Measurements from ENCODE around the gene PPIL4.
"Not testable (repeated sequence)": the region's sequence is repeated elsewhere in the genome, so short reads cannot be mapped to it uniquely, and the experiment has no call there.

PPIL4 gene

DNA sequence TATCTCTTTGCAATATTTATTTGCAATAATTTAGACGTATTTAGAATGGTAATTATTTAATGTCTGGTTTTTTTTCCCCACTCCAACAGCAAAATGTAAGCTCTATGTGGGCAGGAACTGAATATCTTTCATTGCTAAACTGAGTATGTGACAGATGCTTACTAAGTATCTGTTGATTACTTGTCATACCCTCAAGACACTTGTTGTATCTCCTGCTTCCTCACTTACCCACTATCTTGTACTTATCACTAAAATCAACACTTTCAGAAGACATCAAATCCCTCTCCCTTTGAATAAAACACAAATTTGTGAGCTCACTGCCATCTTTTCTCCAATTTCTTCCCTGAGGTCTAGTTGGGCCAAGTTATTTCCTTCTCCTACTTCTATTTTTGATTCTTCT is 30.3 kb downstream of the PPIL4 start:
- no peak for DNase-seq (ENCODE audit: low read depth)

GRCh38 chr6:149513915-149514314 is 31.9 kb downstream of the PPIL4 start:
- no peak for DNase-seq (ENCODE audit: low read depth)

GRCh38 chr6:149510793-149511512 is 34.9 kb downstream of the PPIL4 start:
- no peak for DNase-seq (ENCODE audit: low read depth)

DNA sequence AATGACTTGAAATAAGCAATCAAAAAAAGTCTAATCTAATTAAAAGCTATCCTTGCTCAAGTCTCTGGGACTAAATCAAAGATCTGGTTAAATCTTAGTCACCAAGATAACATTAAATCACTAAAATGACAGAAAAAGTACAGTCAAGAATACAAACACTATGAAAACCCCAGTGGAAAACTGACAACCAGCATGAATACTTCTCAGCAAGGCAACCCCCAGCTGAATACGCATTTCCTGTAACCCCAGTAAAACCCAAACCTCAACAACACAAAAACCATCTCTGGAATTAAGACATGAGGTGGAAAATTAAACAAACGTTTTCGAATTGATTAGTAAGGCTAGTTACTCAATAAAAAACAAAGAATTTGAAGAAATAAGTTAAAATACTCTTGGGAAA is 37.4 kb downstream of the PPIL4 start:
- DNase-seq (ENCODE audit: low read depth) = no peak

GRCh38 chr6:149503872-149504271 is 42.0 kb downstream of the PPIL4 start:
- DNase-seq (ENCODE audit: low read depth) = no peak

- no peak for DNase-seq (ENCODE audit: low read depth)
Measured at GRCh38 chr6:149503276-149503675, 42.6 kb downstream of the PPIL4 start.

- DNase-seq (ENCODE audit: low read depth) = no peak
Measured at GRCh38 chr6:149501768-149502167, 44.1 kb downstream of the PPIL4 start.

DNA sequence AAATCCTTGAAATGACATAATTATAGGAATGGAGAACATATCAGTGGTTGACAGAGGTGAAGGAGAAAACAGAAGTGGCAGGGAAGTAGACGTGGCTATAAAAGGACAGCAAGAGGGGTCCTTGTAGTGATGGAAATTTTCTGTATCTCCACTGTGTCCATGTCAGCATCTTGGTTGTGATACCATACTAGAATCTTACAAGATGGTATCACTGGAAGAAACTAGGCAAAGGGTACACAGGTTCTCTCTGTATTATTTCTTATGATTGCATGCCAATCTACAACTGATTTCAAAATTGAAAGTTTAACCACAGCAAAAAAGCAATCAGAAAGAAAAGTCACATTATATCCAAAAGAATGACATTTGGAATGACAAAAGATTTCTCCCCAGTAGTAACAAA is 44.6 kb downstream of the PPIL4 start:
- DNase-seq (ENCODE audit: low read depth) = no peak

DNA sequence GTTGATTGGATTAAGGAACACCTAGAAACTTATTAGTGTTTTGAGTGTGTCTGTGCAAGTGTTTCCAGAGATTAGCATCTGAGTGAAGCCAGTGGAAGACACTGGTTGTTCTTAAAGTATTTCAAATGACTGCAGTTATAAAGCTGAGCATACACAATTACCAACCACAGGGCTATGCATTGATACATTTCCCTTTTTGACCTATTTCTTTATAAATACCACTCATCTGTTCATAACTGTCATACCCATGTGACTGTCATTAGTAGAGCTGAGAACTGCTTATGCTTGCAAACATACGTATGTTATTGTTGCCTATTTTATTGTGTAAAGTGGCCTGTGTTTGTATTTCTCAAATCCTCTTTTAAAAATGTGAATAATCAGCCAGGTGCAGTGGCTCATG is 45.7 kb downstream of the PPIL4 start:
- DNase-seq (ENCODE audit: low read depth) = no peak

DNA sequence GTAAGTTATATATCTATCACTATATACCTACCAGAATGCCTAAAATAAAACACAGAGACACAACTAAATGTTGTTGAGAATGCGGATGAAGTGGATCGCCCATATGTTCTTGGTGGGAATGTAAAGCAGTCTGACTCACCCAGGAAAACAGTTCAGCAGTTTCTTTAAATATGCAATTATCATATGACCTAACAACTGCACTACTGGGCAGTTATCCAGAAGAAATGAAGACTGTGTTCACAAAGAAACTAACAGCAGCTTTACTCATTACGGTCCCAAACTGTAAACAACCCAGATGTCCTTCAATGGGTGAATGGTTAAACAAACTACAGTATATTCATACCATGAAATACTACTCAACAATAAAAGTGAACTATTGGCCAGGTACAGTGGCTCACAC is 46.8 kb downstream of the PPIL4 start:
- DNase-seq (ENCODE audit: low read depth) = peak; percentile 61

GRCh38 chr6:149497365-149497764 is 48.5 kb downstream of the PPIL4 start:
- no peak for DNase-seq (ENCODE audit: low read depth)

DNA sequence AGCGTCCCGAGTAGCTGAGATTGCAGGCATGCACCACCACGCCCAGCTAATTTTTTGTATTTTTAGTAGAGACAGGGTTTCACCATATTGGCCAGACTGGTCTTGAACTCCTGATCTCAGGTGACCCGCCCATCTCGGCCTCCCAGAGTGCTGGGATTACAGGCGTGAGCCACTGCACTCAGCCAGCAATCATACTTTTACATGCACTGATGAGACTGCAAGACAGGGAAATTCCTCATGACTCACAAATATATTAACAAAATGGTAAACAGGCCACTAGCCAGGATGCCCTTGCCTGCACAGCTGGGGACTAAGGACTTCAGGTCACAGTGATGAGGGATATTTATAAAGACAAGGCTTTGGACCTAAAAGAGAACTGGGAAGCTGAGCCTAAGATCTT is 49.2 kb downstream of the PPIL4 start:
- DNase-seq (ENCODE audit: low read depth) = not testable (repeated sequence)

GRCh38 chr6:149495349-149496016 is 50.4 kb downstream of the PPIL4 start:
- not testable (repeated sequence) for DNase-seq (ENCODE audit: low read depth)

GRCh38 chr6:149494810-149495209 is 51.0 kb downstream of the PPIL4 start:
- DNase-seq (ENCODE audit: low read depth) = not testable (repeated sequence)

DNA sequence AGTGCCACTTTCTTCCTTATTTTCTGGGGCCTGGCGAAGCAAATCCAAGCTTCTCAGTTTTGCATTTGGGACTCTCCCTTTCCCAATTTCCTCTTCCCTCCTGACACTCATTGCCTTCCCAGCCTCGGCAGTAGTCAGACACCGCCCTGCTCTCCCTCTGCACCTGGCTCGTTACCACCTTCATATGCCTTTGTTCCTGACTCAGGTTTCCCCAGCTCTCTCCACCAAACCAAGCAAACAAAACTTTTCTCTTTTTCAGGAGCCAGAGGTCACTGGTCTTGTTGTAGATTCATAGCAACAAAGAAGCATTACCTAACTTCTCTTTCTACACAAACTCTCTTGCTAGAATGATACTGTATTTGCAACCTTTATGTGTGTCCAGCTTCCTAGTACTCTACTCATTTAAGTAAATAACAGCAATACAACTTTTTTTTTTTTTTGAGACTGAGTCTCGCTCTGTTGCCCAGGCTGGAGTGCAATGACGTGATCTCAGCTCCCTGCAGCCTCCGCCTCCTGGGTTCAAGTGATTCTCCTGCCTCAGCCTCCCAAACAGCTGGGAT is 52.0 kb downstream of the PPIL4 start:
- no peak for DNase-seq (ENCODE audit: low read depth)

DNA sequence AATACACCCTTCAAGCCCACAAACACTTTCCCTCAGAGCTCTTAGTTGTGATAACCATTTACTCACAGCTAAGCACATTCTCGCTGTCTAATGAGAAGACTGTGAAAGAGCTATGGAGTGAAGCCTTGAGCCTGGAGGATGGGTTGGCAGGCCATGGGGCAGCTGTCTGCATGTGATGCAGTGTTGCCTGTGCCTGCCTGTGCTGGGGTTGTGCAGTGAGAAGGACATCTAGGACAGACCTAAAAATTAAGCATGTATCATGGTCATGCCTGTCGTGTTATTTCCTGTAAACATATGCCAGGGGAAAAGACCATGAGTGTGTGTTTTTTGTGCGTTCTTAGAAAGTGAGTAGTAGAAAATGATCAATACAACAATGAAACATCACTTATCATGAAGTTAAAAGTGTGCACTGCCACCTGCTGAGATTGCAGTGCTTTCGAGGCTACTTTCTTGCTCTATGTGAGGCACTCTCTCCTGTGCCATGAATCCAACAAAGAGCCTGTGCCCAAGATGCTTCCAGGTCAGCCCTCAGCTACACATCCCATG is 53.0 kb downstream of the PPIL4 start:
- no peak for DNase-seq (ENCODE audit: low read depth)

- DNase-seq (ENCODE audit: low read depth) = no peak
Measured at GRCh38 chr6:149489967-149490366, 55.9 kb downstream of the PPIL4 start.

DNA sequence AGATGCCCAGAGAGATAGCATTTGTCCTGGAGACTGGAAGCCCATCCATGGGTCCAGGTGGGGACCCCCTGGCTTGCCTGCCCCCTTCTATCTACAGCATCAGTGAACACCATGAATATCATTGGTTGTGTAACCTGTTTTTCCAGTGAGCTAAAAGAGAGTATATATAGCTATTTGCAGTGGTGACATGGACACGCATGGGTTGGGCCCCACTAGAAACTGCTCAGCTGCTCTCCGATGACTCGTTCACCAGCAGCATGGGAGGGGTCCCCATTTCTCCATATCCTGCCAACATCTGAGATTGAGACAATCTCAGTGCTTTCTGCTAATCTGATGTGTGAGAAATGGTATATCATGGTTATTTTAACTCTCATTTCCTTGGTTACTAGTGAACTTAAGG is 57.0 kb downstream of the PPIL4 start:
- DNase-seq (ENCODE audit: low read depth) = no peak

- DNase-seq (ENCODE audit: low read depth) = no peak
Measured at GRCh38 chr6:149487316-149487715, 58.5 kb downstream of the PPIL4 start.

DNA sequence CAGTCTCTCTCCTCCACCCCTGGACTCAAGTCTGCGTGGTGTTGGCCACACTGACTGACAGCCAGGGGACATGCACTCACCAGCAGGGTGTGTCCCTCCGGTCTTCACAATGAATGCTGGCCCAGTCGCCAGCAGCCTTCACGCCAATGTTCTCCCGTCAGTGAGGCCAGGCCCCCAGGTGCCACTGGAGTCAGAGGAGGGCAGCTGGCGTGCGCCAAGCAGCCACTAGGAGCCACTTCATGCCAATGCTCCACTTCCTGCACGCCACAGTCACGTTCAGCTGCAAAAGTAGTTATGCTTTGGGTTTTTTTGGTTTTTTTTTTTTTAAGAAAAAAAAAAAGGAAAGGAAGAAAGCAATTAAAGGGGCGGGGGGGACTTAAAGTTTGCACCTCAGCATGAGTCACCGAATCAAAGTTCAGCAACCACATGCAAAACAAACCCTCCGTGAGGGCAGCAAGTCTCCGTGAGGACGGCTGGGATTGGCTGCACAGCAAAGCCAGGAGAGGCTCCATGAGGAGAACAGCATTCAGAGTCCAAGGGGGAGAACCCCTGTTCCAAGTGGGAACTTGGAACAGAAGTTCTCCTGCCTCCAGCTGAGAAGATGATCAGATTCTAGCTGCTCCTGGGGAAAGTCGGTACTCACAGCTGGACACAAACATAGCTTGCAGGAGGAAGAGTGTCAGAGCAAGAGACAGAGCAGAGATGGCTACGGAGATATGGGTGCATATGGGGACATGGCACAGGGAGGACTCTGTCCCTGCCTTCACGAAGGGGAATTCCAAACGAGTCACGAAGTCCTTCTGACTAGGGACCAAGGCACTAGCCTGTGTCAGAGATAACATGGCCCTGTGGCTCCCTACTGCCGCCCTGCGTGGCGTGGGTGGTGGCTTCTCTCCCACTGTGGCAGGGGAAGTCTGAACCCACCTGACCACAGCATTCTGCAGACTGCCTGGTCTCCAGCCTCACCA is 60.8 kb downstream of the PPIL4 start, which contains the start of gene ZC3H12D:
TSS of gene ZC3H12D (minus strand) at position 282 of the 968 bp plus-strand sequence. CDS start 10,471 bp downstream, outside the sequence.
- no peak for DNase-seq (ENCODE audit: low read depth)

DNA sequence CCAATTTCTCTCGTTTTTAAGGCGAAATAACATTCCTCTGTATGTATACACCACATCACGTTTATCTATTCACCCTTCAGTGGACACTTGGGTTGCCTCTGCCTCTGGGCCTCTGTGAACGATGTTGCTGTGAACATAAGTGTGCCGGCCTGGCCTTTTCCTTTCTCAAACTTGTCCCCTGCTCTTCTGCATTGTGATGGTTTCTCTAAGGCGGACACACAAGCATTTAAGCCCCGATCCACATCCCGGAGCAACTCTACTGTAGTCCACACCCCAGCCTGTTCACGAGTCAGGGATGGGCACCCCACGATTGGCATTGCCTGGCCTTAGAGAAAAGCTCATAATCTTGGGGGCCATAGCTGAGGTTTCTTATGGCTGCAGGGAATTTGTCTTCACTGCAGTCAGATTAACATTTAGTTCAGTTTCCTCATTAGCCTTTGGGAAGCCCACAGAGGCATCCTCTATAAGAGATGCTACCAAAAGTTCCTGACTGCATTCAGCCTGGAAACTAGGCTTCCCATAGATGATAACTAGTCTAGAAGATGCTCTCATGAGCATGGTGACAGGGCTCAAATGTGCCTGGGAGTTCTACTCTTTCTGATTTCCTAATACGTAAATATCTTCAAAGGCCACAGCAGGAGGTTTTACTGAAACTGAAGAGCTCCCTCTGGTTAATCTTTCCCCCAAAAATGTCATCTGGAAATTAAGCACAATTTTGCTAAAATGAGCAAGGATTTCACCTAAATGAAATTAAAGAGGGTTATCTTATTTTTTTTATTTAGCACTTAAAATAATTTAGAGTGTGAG is 61.8 kb downstream of the PPIL4 start:
- no peak for DNase-seq (ENCODE audit: low read depth)

Measured in HS-27A (cell line).